Activated CD4-positive, alpha-beta memory T cell treated with anti-CD3 and anti-CD28 coated beads for 36 hours (primary cell): Measurements from ENCODE around the gene SPATA7. TPM values are rescaled to one million over a fixed set of nuclear protein-coding genes. Genes with fewer than 3 reads are reported as not detected.
A peak's percentile ranks its signal among the peaks of the same experiment; 100 is the strongest.

Experiments used
- CTCF ChIA-PET: fragments of 350-600 bp; sonication (Branson Sonifier 250); formaldehyde crosslinking; loops from one replicate; lab custom pipeline; 2021; ENCODE audit warnings: antibody characterized with exemption, inconsistent platforms; lab: Charles Lee
- POLR2A ChIA-PET: fragments of 350-600 bp; sonication (Branson Sonifier 250); formaldehyde crosslinking; loops from one replicate; lab custom pipeline; 2021; ENCODE audit warnings: antibody characterized with exemption; lab: Charles Lee
- DNase-seq: peaks from one replicate; pipeline ENCODE4 v3.0.0-alpha.2; 2020
- H3K27ac Mint-ChIP-seq: one replicate; pipeline ENCODE4 v1.8.0; 2021; ENCODE audit warnings: mixed read lengths
- H3K27me3 Mint-ChIP-seq: one replicate; pipeline ENCODE4 v1.8.0; 2021; ENCODE audit warnings: mixed read lengths
- H3K36me3 Mint-ChIP-seq: one replicate; pipeline ENCODE4 v1.8.0; 2021; ENCODE audit warnings: mixed read lengths
- H3K4me1 Mint-ChIP-seq: one replicate; pipeline ENCODE4 v1.8.0; 2021; ENCODE audit warnings: low read depth, mixed read lengths
- H3K4me3 Mint-ChIP-seq: one replicate; pipeline ENCODE4 v1.8.0; 2021; ENCODE audit warnings: mild to moderate bottlenecking, mixed read lengths
- H3K9me3 Mint-ChIP-seq: one replicate; pipeline ENCODE4 v1.8.0; 2021; ENCODE audit warnings: mixed read lengths
- intact Hi-C: fragments of 100-400 bp; cut with micrococcal nuclease; formaldehyde crosslinking; loops from one replicate; pipeline ENCODE4 v1.15.1; 2023
- total RNA-seq, 2 experiments: library from RNA; stranded (reverse); gene quantifications; one replicate each; pipeline ENCODE4 v1.2.3, GENCODE V29; 2021

SPATA7 gene
- total RNA-seq: 1 to 10 TPM; 4.2 to 4.5 TPM

- H3K4me1 Mint-ChIP-seq: peaks cover 14% of the 10 kb centered on the region
- CTCF ChIA-PET: interaction anchor here (0.9 to 1.2 kb wide), 2 partner anchors 30 to 196 kb away, joined by 3 read pairs; no protein-coding TSS in a partner anchor
- DNase-seq: peak; percentile 90
- POLR2A ChIA-PET: interaction anchor here (0.6 kb wide), 1 partner anchor 12 kb away, joined by 3 read pairs; no protein-coding TSS in a partner anchor
- intact Hi-C loops: loop anchor here (10.0 kb wide), 3 partner anchors 169 to 381 kb away; partner anchors contain the start of genes GPR65 and PTPN21
- H3K27ac Mint-ChIP-seq: peak within 1 kb of the TSS; percentile 76
- H3K27me3 Mint-ChIP-seq: no peaks in the 10 kb centered on the region
- peak within 1 kb of the TSS; percentile 95 for H3K4me3 Mint-ChIP-seq
- H3K9me3 Mint-ChIP-seq: no peaks in the 10 kb centered on the region
- H3K36me3 Mint-ChIP-seq: no peaks in the 10 kb centered on the region
Measured at GRCh38 chr14:88385212-88386101, at the start of gene SPATA7. Gene SPATA7, plus strand, starts transcription at chr14:88385657. Its CDS starts 162 bp downstream, at chr14:88385819.

GRCh38 chr14:88340357-88340756 lies 45.1 kb upstream of the SPATA7 start:
- peaks cover 10% of the 10 kb centered on the region for H3K27me3 Mint-ChIP-seq
- POLR2A ChIA-PET: no interaction called here
- no peak for DNase-seq
- no peaks in the 10 kb centered on the region for H3K9me3 Mint-ChIP-seq
- H3K4me1 Mint-ChIP-seq: no peaks in the 10 kb centered on the region
- H3K36me3 Mint-ChIP-seq: no peaks in the 10 kb centered on the region
- intact Hi-C loops: no loop called here
- no peak overlapping the region for H3K4me3 Mint-ChIP-seq
- H3K27ac Mint-ChIP-seq: no peak overlapping the region
- CTCF ChIA-PET: no interaction called here

GRCh38 chr14:88342980-88343379 lies 42.5 kb upstream of the SPATA7 start:
- H3K9me3 Mint-ChIP-seq: no peaks in the 10 kb centered on the region
- no peaks in the 10 kb centered on the region for H3K4me1 Mint-ChIP-seq
- intact Hi-C loops: no loop called here
- H3K4me3 Mint-ChIP-seq: no peak overlapping the region
- H3K27ac Mint-ChIP-seq: no peak overlapping the region
- ChIA-PET POLR2A (no interaction called here), CTCF (no interaction called here)
- no peaks in the 10 kb centered on the region for H3K36me3 Mint-ChIP-seq
- no peak for DNase-seq
- peaks cover 5% of the 10 kb centered on the region for H3K27me3 Mint-ChIP-seq

GRCh38 chr14:88346048-88346639 lies 39.3 kb upstream of the SPATA7 start:
- ChIA-PET POLR2A (no interaction called here), CTCF (no interaction called here)
- no peaks in the 10 kb centered on the region for H3K27me3 Mint-ChIP-seq
- intact Hi-C loops: no loop called here
- H3K9me3 Mint-ChIP-seq: no peaks in the 10 kb centered on the region
- no peak overlapping the region for H3K4me3 Mint-ChIP-seq
- no peaks in the 10 kb centered on the region for H3K4me1 Mint-ChIP-seq
- no peaks in the 10 kb centered on the region for H3K36me3 Mint-ChIP-seq
- DNase-seq: no peak
- H3K27ac Mint-ChIP-seq: no peak overlapping the region

- Mint-ChIP-seq H3K27ac (no peak overlapping the region), H3K4me3 (no peak overlapping the region), H3K36me3 (no peaks in the 10 kb centered on the region), H3K9me3 (no peaks in the 10 kb centered on the region), H3K27me3 (no peaks in the 10 kb centered on the region), H3K4me1 (no peaks in the 10 kb centered on the region)
- ChIA-PET CTCF (interaction anchor here (1.5 kb wide), 1 partner anchor 26 kb away, joined by 3 read pairs; no protein-coding TSS in a partner anchor), POLR2A (no interaction called here)
- DNase-seq: no peak
- intact Hi-C loops: no loop called here
Measured at GRCh38 chr14:88348546-88348945, 36.9 kb upstream of the SPATA7 start.

- H3K27ac Mint-ChIP-seq: no peak overlapping the region
- intact Hi-C loops: no loop called here
- no peaks in the 10 kb centered on the region for H3K4me1 Mint-ChIP-seq
- no peaks in the 10 kb centered on the region for H3K9me3 Mint-ChIP-seq
- H3K27me3 Mint-ChIP-seq: no peaks in the 10 kb centered on the region
- no peak for DNase-seq
- H3K36me3 Mint-ChIP-seq: no peaks in the 10 kb centered on the region
- ChIA-PET CTCF (no interaction called here), POLR2A (no interaction called here)
- H3K4me3 Mint-ChIP-seq: no peak overlapping the region
Measured at GRCh38 chr14:88351966-88352691, 33.3 kb upstream of the SPATA7 start.

GRCh38 chr14:88352698-88353097 lies 32.8 kb upstream of the SPATA7 start:
- H3K27ac Mint-ChIP-seq: no peak overlapping the region
- ChIA-PET CTCF (no interaction called here), POLR2A (no interaction called here)
- H3K27me3 Mint-ChIP-seq: no peaks in the 10 kb centered on the region
- no peak overlapping the region for H3K4me3 Mint-ChIP-seq
- H3K4me1 Mint-ChIP-seq: no peaks in the 10 kb centered on the region
- no peaks in the 10 kb centered on the region for H3K36me3 Mint-ChIP-seq
- H3K9me3 Mint-ChIP-seq: no peaks in the 10 kb centered on the region
- no peak for DNase-seq
- intact Hi-C loops: no loop called here

GRCh38 chr14:88354358-88354757 lies 31.1 kb upstream of the SPATA7 start:
- no peak overlapping the region for H3K27ac Mint-ChIP-seq
- H3K27me3 Mint-ChIP-seq: no peaks in the 10 kb centered on the region
- no peaks in the 10 kb centered on the region for H3K36me3 Mint-ChIP-seq
- no peak for DNase-seq
- no peak overlapping the region for H3K4me3 Mint-ChIP-seq
- CTCF ChIA-PET: interaction anchor here (1.4 kb wide), 1 partner anchor 30 kb away, joined by 3 read pairs; no protein-coding TSS in a partner anchor
- no peaks in the 10 kb centered on the region for H3K4me1 Mint-ChIP-seq
- no peaks in the 10 kb centered on the region for H3K9me3 Mint-ChIP-seq
- intact Hi-C loops: no loop called here
- POLR2A ChIA-PET: no interaction called here

- Mint-ChIP-seq H3K9me3 (no peaks in the 10 kb centered on the region), H3K27ac (no peak overlapping the region), H3K4me3 (no peak overlapping the region), H3K27me3 (no peaks in the 10 kb centered on the region), H3K36me3 (no peaks in the 10 kb centered on the region), H3K4me1 (no peaks in the 10 kb centered on the region)
- DNase-seq: no peak
- intact Hi-C loops: no loop called here
- ChIA-PET CTCF (no interaction called here), POLR2A (no interaction called here)
Measured at GRCh38 chr14:88359500-88359899, 26.0 kb upstream of the SPATA7 start.

GRCh38 chr14:88363644-88364043 lies 21.8 kb upstream of the SPATA7 start:
- H3K4me1 Mint-ChIP-seq: no peaks in the 10 kb centered on the region
- no peak for DNase-seq
- CTCF ChIA-PET: no interaction called here

GRCh38 chr14:88364710-88365413 lies 20.6 kb upstream of the SPATA7 start:
- ChIA-PET CTCF (no interaction called here), POLR2A (no interaction called here)
- Mint-ChIP-seq H3K36me3 (no peaks in the 10 kb centered on the region), H3K4me1 (no peaks in the 10 kb centered on the region), H3K27me3 (peaks cover 13% of the 10 kb centered on the region), H3K4me3 (no peak overlapping the region), H3K9me3 (no peaks in the 10 kb centered on the region), H3K27ac (no peak overlapping the region)
- intact Hi-C loops: no loop called here
- no peak for DNase-seq

More at GRCh38 chr14:88363644-88364043, 21.8 kb upstream of the SPATA7 start:
- Mint-ChIP-seq H3K4me3 (no peak overlapping the region), H3K27ac (no peak overlapping the region), H3K27me3 (peaks cover 7% of the 10 kb centered on the region), H3K36me3 (no peaks in the 10 kb centered on the region), H3K9me3 (no peaks in the 10 kb centered on the region)
- intact Hi-C loops: no loop called here
- POLR2A ChIA-PET: no interaction called here
